GM12872 (cell line): Measurements from ENCODE around the gene SCAF4.

Experiments
- TF ChIP-seq, protein P1 (sequence below): IDR thresholded peaks from 3 replicates; pipeline ENCODE4 v1.5.1; 2011; ENCODE audit warnings: low read depth, mild to moderate bottlenecking, low read length, moderate library complexity; ENCODE audit not compliant: insufficient read depth

Gene SCAF4

DNA sequence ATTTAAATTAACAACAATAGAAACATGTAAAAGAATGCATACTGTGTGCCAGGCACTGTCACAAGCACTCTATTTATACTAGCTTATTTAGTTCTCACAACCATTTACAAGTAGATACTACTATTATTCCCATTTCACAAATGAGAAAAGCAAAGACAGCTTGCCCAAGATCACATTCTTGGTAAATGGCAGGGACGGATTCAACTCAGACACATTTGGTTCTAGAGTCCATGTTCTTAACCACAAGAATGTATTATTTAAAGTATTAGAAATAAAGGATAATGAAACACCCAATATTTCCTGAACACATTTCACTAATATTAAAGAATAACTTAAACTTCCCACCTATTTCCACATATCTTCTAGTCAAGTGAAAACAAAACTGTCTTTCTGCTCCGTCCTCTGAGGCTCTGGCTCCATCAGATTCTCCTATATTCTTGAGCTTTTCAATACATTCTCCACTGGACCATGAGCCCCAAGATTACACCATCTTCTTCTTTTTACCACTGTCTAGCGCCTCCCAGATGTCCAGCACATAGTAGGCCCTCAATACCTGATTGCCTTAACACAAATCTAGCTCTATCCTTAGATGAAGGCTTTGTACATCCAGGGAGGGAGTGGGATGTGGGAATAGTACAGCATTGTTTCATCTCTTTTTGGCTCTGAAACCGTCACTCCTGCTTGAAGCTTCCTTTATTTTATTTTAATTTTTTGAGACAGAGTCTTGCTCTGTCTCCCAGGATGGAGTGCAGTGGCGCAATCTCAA is 43.1 kb downstream of the SCAF4 start:
- TF ChIP-seq, protein P1, sequence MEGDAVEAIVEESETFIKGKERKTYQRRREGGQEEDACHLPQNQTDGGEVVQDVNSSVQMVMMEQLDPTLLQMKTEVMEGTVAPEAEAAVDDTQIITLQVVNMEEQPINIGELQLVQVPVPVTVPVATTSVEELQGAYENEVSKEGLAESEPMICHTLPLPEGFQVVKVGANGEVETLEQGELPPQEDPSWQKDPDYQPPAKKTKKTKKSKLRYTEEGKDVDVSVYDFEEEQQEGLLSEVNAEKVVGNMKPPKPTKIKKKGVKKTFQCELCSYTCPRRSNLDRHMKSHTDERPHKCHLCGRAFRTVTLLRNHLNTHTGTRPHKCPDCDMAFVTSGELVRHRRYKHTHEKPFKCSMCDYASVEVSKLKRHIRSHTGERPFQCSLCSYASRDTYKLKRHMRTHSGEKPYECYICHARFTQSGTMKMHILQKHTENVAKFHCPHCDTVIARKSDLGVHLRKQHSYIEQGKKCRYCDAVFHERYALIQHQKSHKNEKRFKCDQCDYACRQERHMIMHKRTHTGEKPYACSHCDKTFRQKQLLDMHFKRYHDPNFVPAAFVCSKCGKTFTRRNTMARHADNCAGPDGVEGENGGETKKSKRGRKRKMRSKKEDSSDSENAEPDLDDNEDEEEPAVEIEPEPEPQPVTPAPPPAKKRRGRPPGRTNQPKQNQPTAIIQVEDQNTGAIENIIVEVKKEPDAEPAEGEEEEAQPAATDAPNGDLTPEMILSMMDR = no peak

DNA sequence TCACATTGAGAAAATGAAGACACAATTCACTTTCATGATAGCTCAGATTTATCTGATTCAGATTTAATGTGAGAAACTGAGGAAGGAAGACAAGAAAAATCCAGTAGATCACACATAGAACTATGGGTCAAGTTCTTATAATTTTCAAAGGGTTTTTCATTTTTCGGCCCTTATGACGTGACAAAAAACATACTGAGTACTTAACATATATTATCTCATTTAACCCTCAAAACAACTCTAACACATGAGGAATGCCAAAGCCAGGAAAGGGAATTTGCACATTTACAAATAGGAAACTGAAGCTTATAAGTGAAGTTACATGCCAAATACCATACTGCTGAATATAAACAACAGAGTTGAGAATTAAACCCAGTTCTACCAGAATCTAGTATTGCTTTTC is 44.8 kb downstream of the SCAF4 start:
- TF ChIP-seq, protein P1 = no peak

DNA sequence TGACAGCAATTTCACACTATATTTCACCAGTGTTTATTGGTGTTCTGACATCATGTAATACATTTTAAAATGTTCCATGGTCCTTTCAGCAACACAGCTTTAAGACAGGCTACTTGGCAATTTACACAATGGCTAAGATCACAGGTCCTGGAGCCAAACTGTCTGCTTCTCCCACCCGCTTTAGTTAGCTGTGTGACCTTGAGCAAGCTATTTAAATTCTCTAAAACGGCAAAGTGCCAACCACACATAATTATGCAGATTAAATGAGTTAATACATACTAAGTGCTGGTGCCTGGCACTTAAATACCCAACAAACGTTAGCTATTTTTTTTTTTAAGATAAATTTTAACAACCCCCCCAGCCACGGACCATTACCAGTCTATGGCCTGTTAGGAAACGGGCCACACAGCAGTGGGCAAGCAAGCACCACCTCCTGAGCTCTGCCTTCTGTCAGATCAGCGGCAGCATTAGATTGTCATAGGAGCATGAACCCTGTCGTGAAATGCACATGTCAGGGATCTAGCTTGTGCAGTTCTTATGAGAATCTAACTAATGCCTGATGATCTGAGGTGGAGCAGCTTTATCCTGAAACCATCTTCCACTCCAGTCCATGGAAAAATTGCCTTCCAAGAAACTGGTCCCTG is 45.5 kb downstream of the SCAF4 start:
- TF ChIP-seq, protein P1 = no peak

DNA sequence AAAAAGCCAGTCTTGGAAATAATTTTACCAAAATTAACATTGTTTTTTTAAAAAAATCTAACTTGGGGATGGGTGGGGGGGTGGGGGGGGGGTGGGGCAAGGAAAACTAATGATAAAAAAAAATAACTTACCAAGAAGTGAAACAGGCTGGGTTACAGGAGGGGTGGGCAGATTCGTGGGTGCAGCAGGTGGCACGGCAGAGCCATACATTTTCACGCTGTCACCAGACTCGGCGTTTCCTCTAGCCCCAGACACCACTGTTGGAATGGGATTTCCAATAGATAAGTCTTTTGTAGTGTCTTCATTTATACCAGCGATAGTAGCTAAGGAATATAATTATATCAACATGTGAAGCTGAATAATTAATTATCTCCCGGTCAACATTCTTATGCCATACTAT is 47.0 kb downstream of the SCAF4 start:
- TF ChIP-seq, protein P1 = no peak

DNA sequence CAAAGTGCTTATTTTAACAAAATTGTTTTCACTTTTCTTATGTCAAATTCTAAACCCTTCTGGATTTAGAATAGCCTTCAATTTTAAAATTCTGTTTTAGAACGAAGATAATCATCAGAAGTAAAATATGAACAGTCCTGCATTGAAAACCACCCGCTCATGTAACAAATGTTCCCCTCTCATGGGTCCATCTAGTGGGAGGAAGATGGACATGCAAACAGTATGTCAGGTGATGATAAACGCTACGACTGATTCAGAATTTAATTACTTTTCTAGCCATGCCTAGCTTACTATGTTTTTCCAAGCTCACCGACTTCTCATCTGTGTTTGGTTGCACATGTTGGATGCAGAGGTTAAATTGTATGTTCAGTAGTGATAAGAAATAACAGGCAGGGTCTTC is 48.9 kb downstream of the SCAF4 start:
- TF ChIP-seq, protein P1 = no peak

DNA sequence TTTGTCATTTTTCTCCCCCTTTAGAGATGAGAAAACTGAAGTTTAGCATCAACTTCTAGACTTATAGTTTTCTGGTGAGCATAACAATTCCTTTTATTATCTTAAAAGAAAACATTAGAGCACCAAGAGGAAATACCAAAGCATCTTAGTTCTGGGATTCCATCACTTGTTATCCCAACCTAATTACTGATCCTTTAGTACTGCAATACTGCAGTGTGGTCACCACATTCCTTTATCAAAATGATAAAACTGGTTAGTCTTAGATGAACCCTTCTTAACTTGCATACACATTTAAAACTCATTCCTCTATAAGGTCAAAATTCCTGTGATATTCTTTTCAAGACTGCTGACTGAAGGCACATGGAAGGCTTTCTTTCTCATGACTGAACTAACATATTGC is 49.3 kb downstream of the SCAF4 start:
- TF ChIP-seq, protein P1 = no peak

DNA sequence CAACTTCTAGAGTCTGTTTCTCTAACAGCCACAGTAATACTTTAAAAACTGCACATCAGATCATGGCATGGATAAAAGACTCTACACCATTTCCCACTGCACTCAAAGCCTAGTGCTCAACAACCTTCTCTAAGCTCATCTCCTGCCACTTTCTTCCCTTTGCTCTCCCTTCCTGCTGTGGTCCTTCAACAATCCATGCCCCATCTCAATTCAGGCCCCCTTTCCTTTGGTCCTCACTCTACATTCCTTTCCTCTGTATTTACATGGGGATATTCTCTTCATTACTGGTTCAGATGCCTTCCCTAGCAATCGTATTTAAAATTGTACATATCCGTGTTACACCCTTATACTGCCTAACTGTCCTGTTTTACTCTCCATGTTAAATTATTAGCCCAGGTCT is 53.4 kb downstream of the SCAF4 start:
- TF ChIP-seq, protein P1 = no peak
